MM.1S (cell line): ENCODE results near the gene GMPR.

ENCODE experiments used
- CTCF ChIP-seq: fragments of 300-600 bp; sonication (generic); IDR thresholded peaks from 2 replicates; pipeline ENCODE4 v1.5.1; 2016; ENCODE audit warnings: antibody characterized with exemption, low read length, mixed read lengths
- EZH2 ChIP-seq: fragments of 300-600 bp; sonication (generic); optimal IDR thresholded peaks from 2 replicates; pipeline ENCODE3; 2017; ENCODE audit warnings: low read depth, mild to moderate bottlenecking, antibody characterized with exemption, low read length, mixed read lengths

- no peak for TF ChIP-seq CTCF
- no peak for TF ChIP-seq EZH2
Measured at GRCh38 chr6:16227605-16228004, 10.8 kb upstream of the GMPR start.
